BJ (cell line): ENCODE data around the gene GABRB1. TPM values are rescaled to one million over a fixed set of nuclear protein-coding genes. Genes with fewer than 3 reads are reported as not detected.
"Not testable (repeated sequence)": the region's sequence is repeated elsewhere in the genome, so short reads cannot be mapped to it uniquely, and the experiment has no call there.

Experiments
- CTCF ChIA-PET: fragments of 350-600 bp; formaldehyde crosslinking; extraction: SDS; loops from one replicate; lab custom pipeline; 2021; ENCODE audit warnings: antibody characterized with exemption, inconsistent platforms; lab: Yijun Ruan, JAX
- POLR2A ChIA-PET: fragments of 300-600 bp; sonication (Branson Sonifier 250); formaldehyde crosslinking; extraction: SDS; loops from one replicate; lab custom pipeline; 2021; ENCODE audit warnings: antibody characterized with exemption; lab: Charles Lee
- DNase-seq: peaks from one replicate; pipeline ENCODE4 v3.0.0-alpha.2; 2011; ENCODE audit warnings: low read depth
- H3K27me3 ChIP-seq: 2 replicates; pipeline ENCODE4 v1.6.0; 2011; ENCODE audit warnings: low read length; ENCODE audit not compliant: control insufficient read depth, insufficient read depth
- H3K36me3 ChIP-seq: 2 replicates; pipeline ENCODE4 v1.5.1; 2011; ENCODE audit warnings: low read length; ENCODE audit not compliant: control insufficient read depth, insufficient read depth
- H3K4me3 ChIP-seq: 2 replicates; pipeline ENCODE4 v1.5.1; 2011; ENCODE audit warnings: low read depth, mild to moderate bottlenecking, control low read depth, low read length
- polyA plus RNA-seq: library from polyadenylated mRNA; depleted of rRNA; stranded (reverse); fragments of >200 nt; gene quantifications from 2 replicates; pipeline ENCODE4 v1.2.3, GENCODE V29; 2011
- TF ChIP-seq, protein P1 (sequence below): IDR thresholded peaks from 2 replicates; pipeline ENCODE4 v1.5.1; 2011; ENCODE audit warnings: low read depth, mild to moderate bottlenecking, control low read depth, inconsistent platforms, low read length, moderate library complexity; ENCODE audit not compliant: insufficient read depth

Gene GABRB1
- polyA plus RNA-seq, 1 experiment: not detected

DNA sequence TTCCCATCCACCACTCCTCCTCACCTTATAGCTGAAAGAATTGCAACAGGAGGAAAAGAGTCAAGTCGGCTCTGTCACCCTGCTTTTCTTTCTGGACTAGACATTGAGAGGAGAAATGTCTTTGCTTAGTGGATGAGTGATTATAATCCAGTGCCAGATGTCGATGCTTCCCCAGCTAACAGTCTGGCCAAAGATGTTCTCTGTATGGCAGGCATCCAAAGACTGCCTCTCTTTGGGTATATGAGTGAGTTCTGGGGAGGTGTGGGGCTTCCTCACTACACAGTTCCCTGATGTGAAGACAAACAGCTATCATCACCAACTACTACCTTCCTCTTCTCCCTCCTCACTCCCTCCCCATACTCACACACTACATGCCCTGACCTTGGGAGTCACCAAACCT lies 341.2 kb downstream of the GABRB1 start:
- Histone ChIP-seq H3K4me3 (no peak overlapping the region), H3K27me3 (peaks cover 1% of the 10 kb centered on the region; the same call in 1 of the 2 replicates), H3K36me3 (no peaks in the 10 kb centered on the region)
- ChIA-PET CTCF (interaction anchor here (0.6 to 1.3 kb wide), 2 partner anchors 11 to 191 kb away, joined by 4 to 7 read pairs; no protein-coding TSS in a partner anchor), POLR2A (no interaction called here)
- DNase-seq: no peak
- TF ChIP-seq, protein P1, sequence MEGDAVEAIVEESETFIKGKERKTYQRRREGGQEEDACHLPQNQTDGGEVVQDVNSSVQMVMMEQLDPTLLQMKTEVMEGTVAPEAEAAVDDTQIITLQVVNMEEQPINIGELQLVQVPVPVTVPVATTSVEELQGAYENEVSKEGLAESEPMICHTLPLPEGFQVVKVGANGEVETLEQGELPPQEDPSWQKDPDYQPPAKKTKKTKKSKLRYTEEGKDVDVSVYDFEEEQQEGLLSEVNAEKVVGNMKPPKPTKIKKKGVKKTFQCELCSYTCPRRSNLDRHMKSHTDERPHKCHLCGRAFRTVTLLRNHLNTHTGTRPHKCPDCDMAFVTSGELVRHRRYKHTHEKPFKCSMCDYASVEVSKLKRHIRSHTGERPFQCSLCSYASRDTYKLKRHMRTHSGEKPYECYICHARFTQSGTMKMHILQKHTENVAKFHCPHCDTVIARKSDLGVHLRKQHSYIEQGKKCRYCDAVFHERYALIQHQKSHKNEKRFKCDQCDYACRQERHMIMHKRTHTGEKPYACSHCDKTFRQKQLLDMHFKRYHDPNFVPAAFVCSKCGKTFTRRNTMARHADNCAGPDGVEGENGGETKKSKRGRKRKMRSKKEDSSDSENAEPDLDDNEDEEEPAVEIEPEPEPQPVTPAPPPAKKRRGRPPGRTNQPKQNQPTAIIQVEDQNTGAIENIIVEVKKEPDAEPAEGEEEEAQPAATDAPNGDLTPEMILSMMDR: no peak

DNA sequence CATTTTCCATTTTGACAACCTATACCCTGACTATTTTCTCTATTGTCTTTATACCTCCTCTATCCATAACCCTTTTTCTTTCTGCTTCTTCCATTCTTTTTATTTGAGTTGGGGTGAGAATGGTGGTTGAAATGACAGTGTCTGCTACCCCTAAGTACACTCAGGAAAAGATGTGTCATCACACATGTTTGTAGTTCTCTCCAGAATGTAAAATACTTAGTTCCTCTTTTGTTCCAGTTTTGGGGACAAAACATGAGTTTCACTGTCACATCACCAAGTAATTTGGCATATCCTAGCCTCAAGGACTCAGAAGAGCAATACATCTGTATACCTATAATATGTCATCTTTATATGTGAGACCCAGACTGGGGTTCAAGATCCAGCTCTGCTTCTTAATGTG lies 341.8 kb downstream of the GABRB1 start:
- Histone ChIP-seq H3K36me3 (no peaks in the 10 kb centered on the region), H3K27me3 (peaks cover 1% of the 10 kb centered on the region; the same call in 1 of the 2 replicates), H3K4me3 (no peak overlapping the region)
- POLR2A ChIA-PET: interaction anchor here (0.6 kb wide), 1 partner anchor 249 kb away, joined by 3 read pairs; no protein-coding TSS in a partner anchor
- TF ChIP-seq, protein P1: no peak
- DNase-seq: no peak
- CTCF ChIA-PET: interaction anchor here (0.5 to 1.3 kb wide), 4 partner anchors 10 to 1633 kb away, joined by 3 to 7 read pairs (median 4); no protein-coding TSS in a partner anchor

DNA sequence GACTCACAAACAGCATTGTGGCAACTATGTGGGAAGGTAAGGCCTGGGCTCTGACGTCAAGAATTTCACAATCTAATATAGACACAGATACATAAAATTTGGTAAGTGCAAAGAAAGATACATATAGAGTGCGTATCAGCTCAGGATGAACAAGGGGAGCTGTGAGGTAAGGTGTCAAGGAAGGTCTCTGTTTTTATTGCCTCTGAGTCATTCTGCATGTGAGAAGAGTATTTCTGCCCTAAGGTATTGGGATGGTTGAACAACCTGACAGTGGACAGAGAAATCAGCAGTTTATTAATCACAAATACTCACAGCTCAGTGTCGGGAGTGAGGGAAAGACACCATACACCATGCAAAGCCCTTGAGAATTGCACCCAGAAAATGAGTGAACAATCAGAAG lies 342.3 kb downstream of the GABRB1 start:
- no peak for DNase-seq
- Histone ChIP-seq H3K36me3 (no peaks in the 10 kb centered on the region), H3K4me3 (no peak overlapping the region), H3K27me3 (peaks cover 1% of the 10 kb centered on the region; the same call in 1 of the 2 replicates)
- TF ChIP-seq, protein P1: no peak
- ChIA-PET POLR2A (interaction anchor here (0.6 kb wide), 1 partner anchor 249 kb away, joined by 3 read pairs; no protein-coding TSS in a partner anchor), CTCF (interaction anchor here (0.5 to 1.2 kb wide), 6 partner anchors 9 to 1633 kb away, joined by 3 to 5 read pairs (median 3); no protein-coding TSS in a partner anchor)

DNA sequence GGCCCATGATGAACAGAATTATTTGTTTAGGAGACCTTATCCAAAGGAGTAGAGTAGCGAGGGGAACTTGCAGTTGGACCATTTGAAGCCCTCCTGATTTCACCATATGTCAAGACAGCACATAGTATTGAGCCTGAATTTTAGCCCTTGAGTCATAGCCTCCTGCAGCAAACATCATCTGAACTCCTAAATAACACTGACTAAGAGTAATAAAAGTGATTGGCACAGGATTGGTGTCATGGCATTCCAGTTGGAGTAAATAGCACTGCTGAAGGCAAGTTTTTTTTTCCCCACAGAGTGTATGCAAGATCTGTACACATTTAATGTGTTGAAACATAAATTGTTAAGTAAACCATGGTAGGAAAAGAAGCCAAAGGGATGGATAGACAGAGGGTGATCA lies 343.1 kb downstream of the GABRB1 start:
- H3K36me3 ChIP-seq: no peaks in the 10 kb centered on the region
- H3K27me3 ChIP-seq: peaks cover 1% of the 10 kb centered on the region; the same call in 1 of the 2 replicates
- ChIA-PET CTCF (interaction anchor here (0.6 to 1.2 kb wide), 3 partner anchors 8 to 422 kb away, joined by 3 to 5 read pairs (median 3); no protein-coding TSS in a partner anchor), POLR2A (no interaction called here)
- TF ChIP-seq, protein P1: no peak
- DNase-seq: no peak
- no peak overlapping the region for H3K4me3 ChIP-seq

DNA sequence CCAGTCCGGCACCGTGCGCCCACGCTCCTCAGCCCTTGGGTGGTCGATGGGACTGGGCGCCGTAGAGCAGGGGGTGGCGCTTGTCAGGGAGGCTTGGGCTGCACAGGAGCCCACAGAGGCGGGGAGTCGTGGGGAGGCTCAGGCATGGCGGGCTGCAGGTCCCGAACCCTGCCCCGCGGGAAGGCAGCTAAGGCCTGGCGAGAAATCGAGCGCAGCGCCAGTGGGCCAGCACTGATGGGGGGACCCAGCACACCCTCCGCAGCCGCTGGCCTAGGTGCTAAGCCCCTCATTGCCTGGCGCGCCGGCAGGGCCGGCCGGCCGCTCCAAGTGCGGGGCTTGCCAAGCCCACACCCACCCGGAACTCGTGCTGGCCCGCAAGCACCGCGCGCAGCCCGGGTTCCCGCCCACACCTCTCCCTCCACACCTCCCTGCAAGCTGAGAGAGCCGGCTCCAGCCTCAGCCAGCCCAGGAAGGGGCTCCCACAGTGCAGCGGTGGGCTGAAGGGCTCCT lies 346.7 kb downstream of the GABRB1 start:
- POLR2A ChIA-PET: not testable (repeated sequence)
- CTCF ChIA-PET: interaction anchor here (0.6 to 1.7 kb wide), 2 partner anchors 13 to 304 kb away, joined by 3 read pairs; no protein-coding TSS in a partner anchor

More for the DNA sequence above, 346.7 kb downstream of the GABRB1 start:
- H3K4me3 ChIP-seq, H3K36me3 ChIP-seq, H3K27me3 ChIP-seq, DNase-seq: not testable (repeated sequence)
